ENCODE results near the gene TRIM8.
"Not testable (repeated sequence)": the region's sequence is repeated elsewhere in the genome, so short reads cannot be mapped to it uniquely, and the experiment has no call there.

TRIM8 gene

DNA sequence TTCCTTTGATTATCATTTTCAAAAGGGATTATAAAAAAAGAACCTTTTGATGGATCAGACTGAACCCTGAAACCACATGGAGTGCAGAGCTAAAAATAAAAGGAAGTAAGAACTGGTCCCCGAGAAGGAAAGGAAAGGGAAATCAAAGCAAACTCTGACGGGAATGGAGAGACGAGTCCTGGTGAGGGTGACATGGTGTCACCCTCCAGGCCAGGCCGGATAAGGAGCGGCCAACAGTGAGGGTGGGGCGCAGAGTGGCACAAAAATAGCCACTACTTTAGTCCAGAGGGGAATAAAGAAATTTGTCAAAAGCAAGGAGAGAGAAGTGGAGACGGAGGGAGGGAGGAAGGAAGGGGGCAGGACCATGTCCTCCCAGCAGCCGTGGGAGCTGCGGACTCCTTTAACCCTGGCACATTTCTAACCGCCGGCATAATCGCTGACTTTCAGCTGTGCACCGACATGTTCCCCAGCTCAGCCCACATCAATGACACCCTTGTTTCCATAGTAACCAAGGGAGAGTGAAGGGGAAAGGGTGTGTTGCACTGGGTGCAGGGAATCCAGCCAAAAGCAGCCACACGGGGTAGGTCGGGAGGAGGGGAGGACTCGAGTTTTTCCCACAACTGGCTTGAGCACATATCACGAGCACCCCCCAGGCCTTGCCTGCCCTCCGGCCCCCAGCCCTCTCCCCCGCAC is 29.7 kb downstream of the TRIM8 start:
- no peak for FAIRE-seq

DNA sequence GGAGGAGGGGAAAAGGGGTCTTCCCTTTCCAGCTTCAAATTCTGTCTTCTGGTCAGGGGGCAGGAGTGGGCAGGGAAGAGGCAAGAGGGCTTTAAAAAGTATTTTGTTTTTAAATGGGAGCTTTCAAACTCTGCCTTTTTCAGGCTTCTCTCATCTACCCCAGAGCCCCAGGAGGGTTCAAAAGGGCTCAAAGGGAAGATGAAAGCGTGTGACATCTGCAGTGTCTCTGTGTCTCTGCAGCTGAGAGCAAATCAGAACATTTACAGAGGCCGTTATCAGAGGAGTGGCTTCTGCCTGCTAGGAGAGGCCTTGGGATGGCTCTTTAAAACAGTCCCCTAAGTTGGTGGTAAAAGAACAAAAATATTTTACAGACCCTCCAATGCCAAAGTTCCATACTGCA is 30.3 kb downstream of the TRIM8 start:
- no peak for FAIRE-seq

- no peak for FAIRE-seq
Measured at GRCh38 chr10:102675011-102675665, 30.9 kb downstream of the TRIM8 start.

DNA sequence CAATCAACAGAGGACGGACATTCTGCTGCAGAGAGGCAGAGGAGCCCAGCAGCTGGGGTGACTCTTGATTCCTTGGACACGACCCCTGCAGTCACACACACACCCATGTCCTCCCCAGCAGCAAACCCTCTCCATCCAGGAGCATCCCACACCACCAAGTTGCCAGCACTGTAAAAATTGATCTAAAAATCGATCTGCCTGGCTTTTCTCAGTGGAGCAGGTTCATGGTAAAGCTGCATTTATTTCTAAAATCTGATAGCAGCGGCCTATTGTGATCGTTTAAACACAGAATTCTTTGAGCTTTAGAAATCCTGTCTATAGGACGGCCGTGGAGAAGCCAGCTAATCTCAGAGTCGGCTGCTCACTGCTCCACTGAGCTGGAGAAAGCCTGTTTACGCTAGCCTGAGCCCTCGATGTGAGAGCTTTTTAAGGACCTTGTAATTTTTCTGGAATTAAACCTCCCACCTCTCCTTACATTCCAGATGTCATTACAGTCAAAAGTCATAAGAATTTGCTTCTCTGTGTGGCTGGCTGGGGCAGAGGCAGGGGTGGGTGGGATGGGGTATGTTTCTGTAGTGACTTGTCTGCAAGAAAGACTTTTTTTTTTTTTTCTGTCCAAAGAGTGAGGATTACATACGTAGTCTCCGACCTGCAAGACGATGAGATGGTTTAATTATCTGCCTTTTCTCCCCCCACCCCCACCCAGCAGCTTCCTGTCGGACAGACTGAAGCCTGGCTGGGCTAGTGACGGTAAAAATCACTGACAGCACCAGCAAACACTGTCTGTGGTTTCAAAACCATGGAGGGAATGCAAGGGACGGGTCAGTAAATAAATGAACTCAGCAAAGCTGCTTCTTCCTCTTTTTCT is 31.6 kb downstream of the TRIM8 start:
- FAIRE-seq: no peak

- FAIRE-seq: no peak
Measured at GRCh38 chr10:102676534-102677315, 32.4 kb downstream of the TRIM8 start.

DNA sequence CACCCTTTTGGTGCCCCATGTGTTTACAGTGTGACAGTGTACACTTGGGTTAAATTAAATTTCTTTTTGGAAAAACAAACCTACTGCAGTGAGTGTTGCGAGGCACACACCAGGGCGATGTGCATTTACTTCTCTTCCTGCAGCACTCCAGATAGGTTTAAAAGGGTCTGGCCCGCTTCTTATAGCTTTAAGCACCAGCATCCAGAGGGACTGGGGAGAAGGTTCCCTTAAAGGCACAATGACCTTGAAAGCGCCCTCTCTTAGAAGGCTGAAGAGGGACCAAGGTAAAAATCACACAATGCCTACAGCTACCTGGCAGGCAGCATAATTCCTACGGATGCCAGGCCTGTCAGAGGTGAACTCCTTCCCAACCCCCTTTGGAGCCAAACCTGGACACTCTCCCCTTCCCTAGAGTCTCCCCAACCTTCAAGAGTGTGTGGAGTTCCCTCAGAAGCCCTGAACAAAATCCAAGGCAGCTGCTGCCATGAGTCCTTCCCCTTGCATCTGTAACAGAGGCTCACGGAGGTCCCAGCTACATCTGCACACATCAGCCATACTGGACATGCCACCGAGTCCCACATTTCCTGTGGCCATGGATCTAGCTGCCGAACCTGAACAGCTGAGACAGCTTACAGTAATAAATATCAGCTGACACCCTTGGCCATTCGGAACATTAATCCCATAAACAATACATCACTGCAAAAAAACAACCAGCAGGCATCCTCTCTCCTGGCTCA is 33.2 kb downstream of the TRIM8 start:
- FAIRE-seq: no peak

DNA sequence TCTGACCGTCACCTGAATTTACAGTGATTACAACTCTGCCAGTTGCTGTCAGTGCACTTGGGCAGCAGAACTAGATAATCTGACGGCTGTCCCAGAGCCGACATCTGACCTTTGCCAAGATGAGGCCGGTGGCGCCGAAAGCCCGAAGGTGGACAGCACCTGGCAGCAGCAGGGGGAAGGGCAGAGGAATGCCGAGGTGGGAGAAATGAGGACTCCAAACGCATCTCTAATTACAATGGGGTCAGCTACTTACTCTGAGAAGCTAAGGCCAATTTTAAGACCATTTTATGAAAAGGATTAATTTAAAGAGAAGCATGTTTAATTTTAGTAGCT is 33.8 kb downstream of the TRIM8 start:
- FAIRE-seq: no peak

DNA sequence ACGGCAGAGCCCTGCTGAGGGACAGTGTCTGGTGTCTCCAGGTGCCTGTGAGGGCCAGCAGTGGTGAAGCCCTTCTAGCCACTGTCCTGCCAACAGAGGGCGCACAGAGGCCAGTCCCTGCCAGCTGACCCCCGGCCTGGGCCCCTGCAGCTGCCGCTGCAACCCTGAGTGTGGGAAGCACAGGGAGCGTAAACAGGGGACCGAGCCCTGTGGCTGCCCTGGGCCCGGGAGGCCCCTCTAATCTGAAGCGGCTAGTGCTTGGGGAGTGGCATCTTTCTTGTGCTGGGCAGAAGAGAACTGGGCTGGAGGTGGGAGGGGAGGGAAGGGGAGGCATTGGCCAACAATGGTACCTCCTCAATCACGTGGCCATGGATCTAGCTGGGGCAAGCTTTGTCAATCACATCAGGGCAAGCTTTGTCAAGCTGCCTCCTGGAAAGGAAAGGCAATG is 34.6 kb downstream of the TRIM8 start:
- FAIRE-seq: no peak

GRCh38 chr10:102679596-102679995 is 35.3 kb downstream of the TRIM8 start:
- no peak for FAIRE-seq

DNA sequence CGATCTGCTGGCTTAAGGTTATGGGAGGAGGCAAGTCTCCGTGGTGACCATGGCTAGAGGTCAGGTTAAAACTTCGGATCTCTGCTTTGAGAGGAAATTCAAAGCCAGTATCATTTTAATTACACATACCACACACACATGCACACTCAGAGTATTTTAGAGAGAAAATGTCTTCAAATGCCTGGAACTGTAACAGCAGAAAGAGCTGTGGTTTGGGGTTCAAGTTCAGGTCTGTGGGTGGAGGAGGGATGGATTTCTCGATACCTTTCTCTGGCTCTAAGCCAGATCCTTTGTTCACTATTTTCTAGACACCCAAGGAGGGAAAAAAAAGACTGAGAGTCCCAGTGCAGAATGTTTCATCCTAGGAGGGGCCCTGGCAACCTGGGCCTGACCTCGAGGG is 37.4 kb downstream of the TRIM8 start:
- FAIRE-seq: no peak

- no peak for FAIRE-seq
Measured at GRCh38 chr10:102682416-102682815, 38.1 kb downstream of the TRIM8 start.

DNA sequence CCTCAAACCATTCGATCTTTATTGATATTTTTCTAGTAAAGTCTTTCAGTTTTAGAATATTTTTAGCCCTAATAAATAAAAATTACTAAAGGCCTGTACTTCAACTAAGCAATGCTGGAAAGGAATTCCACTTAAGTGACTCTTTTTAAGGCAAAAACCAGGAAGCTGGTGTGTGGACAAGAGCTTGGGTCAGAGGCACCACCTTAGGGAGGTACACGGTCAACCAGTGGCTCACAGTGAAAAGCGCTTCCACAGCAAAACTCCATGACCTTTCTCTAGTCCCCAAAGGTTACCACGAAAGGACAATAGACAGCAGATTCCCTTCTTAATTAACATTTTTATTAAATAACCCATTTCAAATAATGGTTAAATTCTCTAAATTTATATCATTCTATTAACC is 38.7 kb downstream of the TRIM8 start:
- FAIRE-seq: no peak

DNA sequence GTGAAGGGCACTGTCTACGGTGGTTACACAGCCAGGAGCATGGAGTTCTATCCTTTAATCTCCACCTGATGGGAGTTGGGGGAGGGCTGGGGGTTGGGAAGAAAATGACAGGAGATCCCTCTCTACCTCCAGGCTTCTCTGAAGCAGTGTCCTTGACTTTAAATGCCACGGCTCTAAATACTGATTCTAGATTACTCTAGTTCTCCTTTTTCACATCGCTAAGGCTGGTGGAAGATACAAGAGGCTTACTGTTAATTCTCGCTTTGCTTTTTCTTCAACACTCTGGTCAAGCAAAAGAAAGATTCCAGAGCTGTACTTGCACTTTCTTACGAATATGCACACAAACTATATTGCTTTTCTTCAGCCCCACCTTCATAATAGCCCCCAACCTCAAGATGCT is 39.5 kb downstream of the TRIM8 start:
- FAIRE-seq: no peak

DNA sequence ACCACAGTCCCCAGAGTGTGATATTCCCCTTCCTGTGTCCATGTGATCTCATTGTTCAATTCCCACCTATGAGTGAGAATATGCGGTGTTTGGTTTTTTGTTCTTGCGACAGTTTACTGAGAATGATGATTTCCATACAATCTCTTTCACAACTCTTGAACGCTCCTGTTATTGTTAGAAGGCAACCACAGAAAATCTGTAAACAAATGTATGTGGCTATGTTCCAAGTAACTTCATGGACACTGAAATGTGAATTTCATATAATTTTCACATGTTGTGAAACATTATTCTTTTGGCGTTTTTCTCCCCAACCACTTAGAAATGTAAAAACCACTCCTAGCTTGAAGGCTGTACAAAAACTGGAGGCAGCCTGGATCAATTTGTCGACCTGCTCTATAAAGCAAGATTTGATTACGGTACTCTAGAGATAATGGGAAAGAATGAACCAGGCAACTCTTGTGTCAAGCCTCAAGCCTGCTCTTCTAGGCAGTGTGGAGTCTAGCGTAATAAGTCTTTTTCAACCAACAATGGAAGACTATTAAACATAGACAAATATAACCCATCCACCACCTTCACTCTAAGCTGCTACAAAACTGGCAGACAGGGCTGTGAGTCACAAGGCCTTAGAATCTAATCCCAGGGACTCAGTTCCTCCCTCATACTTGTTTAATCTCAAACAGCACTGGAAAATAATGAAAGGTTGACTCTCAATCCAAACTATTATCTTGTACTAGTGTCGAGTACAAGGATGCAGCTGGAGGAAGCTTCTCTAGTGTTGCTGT is 47.2 kb downstream of the TRIM8 start:
- no peak for FAIRE-seq

DNA sequence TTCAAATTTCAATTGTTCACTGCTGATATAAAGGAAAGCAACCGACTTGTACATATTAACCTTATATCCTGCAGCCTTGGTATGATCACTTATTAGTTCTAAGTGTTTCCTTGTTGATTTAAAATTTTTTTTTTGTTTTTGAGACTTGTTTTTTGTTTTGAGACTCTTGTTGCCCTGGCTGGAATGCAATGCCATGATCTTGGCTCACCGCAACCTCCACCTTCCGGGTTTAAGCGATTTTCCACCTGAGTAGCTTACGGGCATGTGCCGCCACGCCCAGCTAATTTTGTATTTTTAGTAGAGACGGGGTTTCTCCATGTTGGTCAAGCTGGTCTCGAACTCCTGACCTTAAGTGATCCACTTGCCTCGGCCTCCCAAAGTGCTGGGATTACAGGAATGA is 51.1 kb downstream of the TRIM8 start:
- FAIRE-seq: not testable (repeated sequence)

GRCh38 chr10:102696736-102697135 is 52.5 kb downstream of the TRIM8 start:
- FAIRE-seq: no peak

DNA sequence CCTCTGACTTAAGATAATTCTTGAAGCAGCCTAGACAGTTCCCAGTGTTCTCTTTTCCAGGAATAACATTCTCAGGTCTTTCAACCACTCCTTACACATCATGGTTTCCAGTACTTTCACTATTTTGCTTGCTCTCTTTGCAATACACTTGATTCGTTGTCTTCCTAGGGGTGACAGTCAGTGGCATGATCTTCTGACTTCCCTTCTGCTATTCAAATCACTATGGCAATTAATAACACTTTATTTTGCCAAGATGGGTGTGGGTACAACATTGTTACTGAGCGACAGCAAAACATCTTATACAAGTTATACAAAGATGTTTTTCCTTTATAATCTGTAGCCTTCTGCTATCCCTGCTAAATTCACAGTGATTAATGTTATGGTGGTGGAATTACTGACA is 54.6 kb downstream of the TRIM8 start:
- FAIRE-seq: no peak

- FAIRE-seq: no peak
Measured at GRCh38 chr10:102701272-102701671, 57.0 kb downstream of the TRIM8 start.

DNA sequence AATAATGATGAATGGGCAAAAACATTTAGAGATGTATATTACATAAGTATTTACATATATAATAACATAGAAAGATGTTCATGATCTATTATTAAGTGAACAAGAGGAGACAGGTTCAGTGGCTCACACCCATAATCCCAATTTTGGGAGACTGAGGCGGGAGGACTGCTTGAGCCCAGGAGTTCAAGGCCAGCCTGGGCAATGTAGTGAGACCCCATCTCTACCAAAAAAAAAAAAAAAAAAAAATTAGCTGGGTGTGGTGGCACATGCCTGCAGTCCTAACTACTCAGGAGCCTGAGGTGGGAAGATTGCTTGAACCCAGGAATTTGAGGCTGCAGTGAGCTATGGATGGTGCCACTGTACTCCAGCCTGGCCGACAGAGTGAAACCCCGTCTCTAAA is 57.5 kb downstream of the TRIM8 start:
- no peak for FAIRE-seq

- FAIRE-seq: no peak
Measured at GRCh38 chr10:102702742-102703141, 58.5 kb downstream of the TRIM8 start.

GRCh38 chr10:102704915-102705314 is 60.6 kb downstream of the TRIM8 start:
- no peak for FAIRE-seq

- FAIRE-seq: no peak
Measured at GRCh38 chr10:102705531-102705930, 61.3 kb downstream of the TRIM8 start.

Measured in A204.1 (cell line).